ENCODE results near the gene TM2D3.

- no peak for TF ChIP-seq CTCF (IDR thresholded peaks at IDR 0.05)
- TF ChIP-seq POLR2A (IDR thresholded peaks at IDR 0.05): no peak
Measured at GRCh38 chr15:101646672-101647071, 5.5 kb downstream of the TM2D3 start.
